Tibial nerve (tissue), 4 donors: ENCODE measurements around the gene PRDM10.

Experiments used
- EP300 ChIP-seq, 2 donors: sonication (generic); formaldehyde crosslinking; IDR thresholded peaks; one replicate each; pipeline ENCODE4 v1.6.1; 2017; ENCODE audit warnings: antibody characterized with exemption in 2 of 2, mild to moderate bottlenecking in 1 of 2
- POLR2A ChIP-seq, 2 donors: fragments of 450-650 bp; IDR thresholded peaks; one replicate each; pipeline ENCODE4 v1.6.1; 2017; ENCODE audit warnings: antibody characterized with exemption in 2 of 2, mild to moderate bottlenecking in 2 of 2, moderate library complexity in 2 of 2
- TF ChIP-seq, protein P1 (sequence below), 5 experiments: fragments of 200-600 bp in 3 of 5; fragments of 450-650 bp in 2 of 5; sonication (generic) in 3 of 5; IDR thresholded peaks; one replicate each; pipeline ENCODE4 v1.5.1; 2016 to 2019; ENCODE audit warnings: antibody characterized with exemption in 5 of 5, mild to moderate bottlenecking in 3 of 5, moderate library complexity in 2 of 5

DNA sequence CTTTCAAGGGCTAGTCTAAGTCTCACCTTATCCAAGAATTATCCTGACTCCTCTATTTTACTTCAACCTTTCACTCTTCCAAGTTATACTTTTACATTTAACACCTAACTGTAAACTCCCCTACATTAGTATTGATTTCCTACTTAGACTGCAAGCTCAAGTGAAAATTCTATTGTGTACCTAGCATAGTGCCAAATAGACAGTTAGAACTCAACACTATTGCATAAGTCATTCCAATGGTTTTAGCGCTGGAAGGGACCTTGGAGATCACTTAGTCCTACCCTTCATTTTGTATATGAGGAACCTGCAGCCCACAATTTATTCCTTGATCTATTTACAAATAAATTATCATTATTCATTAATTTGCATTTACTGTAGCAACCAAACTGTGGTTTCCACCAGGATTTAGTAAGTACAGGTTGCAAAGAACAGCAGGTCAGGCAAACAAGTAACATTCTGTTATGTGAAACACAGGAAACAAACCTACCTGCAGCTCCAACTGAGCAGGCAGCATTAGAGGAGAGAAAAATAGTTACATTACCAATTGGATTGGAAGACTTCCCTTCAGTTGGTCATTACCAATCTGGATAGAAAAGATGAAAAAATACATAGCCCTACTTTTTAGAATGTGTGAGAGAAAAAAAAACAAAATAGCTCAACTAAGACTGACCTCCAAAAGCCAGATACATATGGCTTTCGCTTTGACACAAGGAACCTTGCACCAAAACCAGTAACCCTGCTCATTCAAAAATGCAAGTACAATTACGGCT is 73.5 kb downstream of the PRDM10 start:
- TF ChIP-seq EP300 (IDR thresholded peaks at IDR 0.05) (no peak), POLR2A (IDR thresholded peaks at IDR 0.05) (no peak)
- TF ChIP-seq, protein P1, sequence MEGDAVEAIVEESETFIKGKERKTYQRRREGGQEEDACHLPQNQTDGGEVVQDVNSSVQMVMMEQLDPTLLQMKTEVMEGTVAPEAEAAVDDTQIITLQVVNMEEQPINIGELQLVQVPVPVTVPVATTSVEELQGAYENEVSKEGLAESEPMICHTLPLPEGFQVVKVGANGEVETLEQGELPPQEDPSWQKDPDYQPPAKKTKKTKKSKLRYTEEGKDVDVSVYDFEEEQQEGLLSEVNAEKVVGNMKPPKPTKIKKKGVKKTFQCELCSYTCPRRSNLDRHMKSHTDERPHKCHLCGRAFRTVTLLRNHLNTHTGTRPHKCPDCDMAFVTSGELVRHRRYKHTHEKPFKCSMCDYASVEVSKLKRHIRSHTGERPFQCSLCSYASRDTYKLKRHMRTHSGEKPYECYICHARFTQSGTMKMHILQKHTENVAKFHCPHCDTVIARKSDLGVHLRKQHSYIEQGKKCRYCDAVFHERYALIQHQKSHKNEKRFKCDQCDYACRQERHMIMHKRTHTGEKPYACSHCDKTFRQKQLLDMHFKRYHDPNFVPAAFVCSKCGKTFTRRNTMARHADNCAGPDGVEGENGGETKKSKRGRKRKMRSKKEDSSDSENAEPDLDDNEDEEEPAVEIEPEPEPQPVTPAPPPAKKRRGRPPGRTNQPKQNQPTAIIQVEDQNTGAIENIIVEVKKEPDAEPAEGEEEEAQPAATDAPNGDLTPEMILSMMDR (IDR thresholded peaks at IDR 0.05) = no peak
